Sigmoid colon (tissue), 7 donors: Measurements from ENCODE around the gene ABCA13. TPM values are rescaled to one million over a fixed set of nuclear protein-coding genes. Genes with fewer than 3 reads are reported as not detected.

Experiments
- DNase-seq: peaks from one replicate; pipeline ENCODE4 v3.0.0-alpha.2; 2019
- H3K27ac ChIP-seq, 4 donors: fragments of 200-600 bp; sonication (generic); one replicate each; pipeline ENCODE4 v1.5.1; 2016 to 2019; ENCODE audit warnings: mild to moderate bottlenecking in 1 of 4
- H3K27me3 ChIP-seq, 3 donors: fragments of 200-600 bp; sonication (generic); one replicate each; pipeline ENCODE4 v1.5.1; 2019; ENCODE audit warnings: mild to moderate bottlenecking in 1 of 3
- H3K36me3 ChIP-seq, 4 donors: fragments of 200-600 bp; sonication (generic); one replicate each; pipeline ENCODE4 v1.5.1; 2016 to 2019
- H3K4me1 ChIP-seq, 4 donors: fragments of 200-600 bp; sonication (generic); one replicate each; pipeline ENCODE4 v1.5.1; 2017 to 2019
- H3K4me3 ChIP-seq, 4 donors: fragments of 200-600 bp; sonication (generic); one replicate each; pipeline ENCODE4 v1.5.1; 2017 to 2019; ENCODE audit warnings: mild to moderate bottlenecking in 2 of 4, moderate library complexity in 1 of 4
- H3K9me3 ChIP-seq, 4 donors: fragments of 200-600 bp in 3 of 4; sonication (generic) in 3 of 4; one replicate each; pipeline versions ENCODE4 v1.5.1 to v1.6.1; 2013 to 2019
- CTCF ChIP-seq, 4 experiments: fragments of 450-650 bp in 3 of 4; fragments of 200-600 bp in 1 of 4; IDR thresholded peaks; one replicate each; pipeline ENCODE4 v1.5.1; 2016 to 2019; ENCODE audit warnings: antibody characterized with exemption in 4 of 4, mild to moderate bottlenecking in 3 of 4, moderate library complexity in 2 of 4
- EP300 ChIP-seq, 4 donors: sonication (generic); formaldehyde crosslinking; IDR thresholded peaks; one replicate each; pipeline ENCODE4 v1.6.1; 2017; ENCODE audit warnings: antibody characterized with exemption in 4 of 4
- POLR2A ChIP-seq, 2 donors: fragments of 450-650 bp; IDR thresholded peaks; one replicate each; pipeline ENCODE4 v1.6.1; 2016; ENCODE audit warnings: antibody characterized with exemption in 2 of 2, mild to moderate bottlenecking in 2 of 2, moderate library complexity in 2 of 2
- POLR2AphosphoS5 ChIP-seq, 4 donors: sonication (generic); formaldehyde crosslinking; IDR thresholded peaks; one replicate each; pipeline ENCODE4 v1.6.1; 2017; ENCODE audit warnings: antibody characterized with exemption in 4 of 4
- WGBS, 2 donors: extraction: QIAGEN DNeasy Blood & Tissue Kit; methylation state at CpG; one replicate each; pipeline ENCODE4 v1.1.7; 2013; 5-methylcytosine and 5-hydroxymethylcytosine counted together
- intact Hi-C: fragments of 100-400 bp; cut with DNase I; formaldehyde crosslinking; loops from one replicate; pipeline ENCODE4 v1.15.1; 2023
- polyA plus RNA-seq, 3 donors: library from polyadenylated mRNA; stranded (reverse); fragments of 200-250 nt; gene quantifications; one replicate each; pipeline ENCODE4 v1.2.3, GENCODE V29; 2013
- total RNA-seq, 4 donors: library from RNA; depleted of rRNA; stranded (reverse); fragments of >200 nt; gene quantifications; one replicate each; pipeline ENCODE4 v1.1.0, GENCODE V29; 2016
- donor health status: healthy with polysubstance abuse.
- donor health status: Bipolar disorder and iron deficiency.
- donor health status: healthy.

Gene ABCA13
- total and polyA plus RNA-seq, 7 donors = under 0.01 to 0.71 (median 0.14) TPM; not detected in 2

GRCh38 chr7:48427671-48428070, 256.4 kb downstream of the ABCA13 start:
- H3K27ac ChIP-seq = no peak overlapping the region
- no peak for DNase-seq
- no peaks in the 10 kb centered on the region for H3K4me1 ChIP-seq
- H3K4me3 ChIP-seq = no peak overlapping the region
- TF ChIP-seq POLR2AphosphoS5 (IDR thresholded peaks at IDR 0.05) (no peak), CTCF (IDR thresholded peaks at IDR 0.05) (no peak), POLR2A (IDR thresholded peaks at IDR 0.05) (no peak), EP300 (IDR thresholded peaks at IDR 0.05) (no peak)
- intact Hi-C loops = no loop called here
- H3K36me3 ChIP-seq = no peaks in the 10 kb centered on the region
- 75 to 82% methylated on average over 5 of the region's 5 CpGs for WGBS, 2 donors
- H3K9me3 ChIP-seq = no peaks in the 10 kb centered on the region
- no peaks in the 10 kb centered on the region for H3K27me3 ChIP-seq

GRCh38 chr7:48428091-48428684, 256.9 kb downstream of the ABCA13 start:
- intact Hi-C loops = no loop called here
- TF ChIP-seq POLR2A (IDR thresholded peaks at IDR 0.05) (no peak), POLR2AphosphoS5 (IDR thresholded peaks at IDR 0.05) (no peak), EP300 (IDR thresholded peaks at IDR 0.05) (no peak)
- Histone ChIP-seq H3K27me3 (no peaks in the 10 kb centered on the region), H3K27ac (no peak overlapping the region), H3K9me3 (no peaks in the 10 kb centered on the region), H3K4me1 (no peaks in the 10 kb centered on the region), H3K36me3 (no peaks in the 10 kb centered on the region), H3K4me3 (no peak overlapping the region)
- WGBS, 2 donors = 11 to 60% methylated on average over 3 of the region's 3 CpGs
- DNase-seq = no peak

- no peak overlapping the region for H3K4me3 ChIP-seq
- TF ChIP-seq POLR2AphosphoS5 (IDR thresholded peaks at IDR 0.05) = no peak
- no peak for TF ChIP-seq POLR2A (IDR thresholded peaks at IDR 0.05)
- no peak for TF ChIP-seq CTCF (IDR thresholded peaks at IDR 0.05)
- TF ChIP-seq EP300 (IDR thresholded peaks at IDR 0.05) = no peak
- H3K36me3 ChIP-seq = no peaks in the 10 kb centered on the region
- intact Hi-C loops = no loop called here
- H3K27ac ChIP-seq = no peak overlapping the region
- H3K9me3 ChIP-seq = no peaks in the 10 kb centered on the region
- no peaks in the 10 kb centered on the region for H3K4me1 ChIP-seq
- H3K27me3 ChIP-seq = no peaks in the 10 kb centered on the region
- no peak for DNase-seq
Observed at GRCh38 chr7:48429117-48429516, 257.9 kb downstream of the ABCA13 start.

GRCh38 chr7:48438206-48438605, 266.9 kb downstream of the ABCA13 start:
- intact Hi-C loops = no loop called here
- DNase-seq = no peak
- no peak overlapping the region for H3K27ac ChIP-seq
- H3K4me1 ChIP-seq = no peaks in the 10 kb centered on the region
- no peaks in the 10 kb centered on the region for H3K36me3 ChIP-seq
- H3K4me3 ChIP-seq = no peak overlapping the region
- 6 to 45% methylated on average over 1 of the region's 1 CpG for WGBS, 2 donors
- H3K9me3 ChIP-seq = no peaks in the 10 kb centered on the region
- no peak for TF ChIP-seq POLR2A (IDR thresholded peaks at IDR 0.05)
- TF ChIP-seq POLR2AphosphoS5 (IDR thresholded peaks at IDR 0.05) = no peak
- TF ChIP-seq EP300 (IDR thresholded peaks at IDR 0.05) = no peak
- TF ChIP-seq CTCF (IDR thresholded peaks at IDR 0.05) = no peak
- no peaks in the 10 kb centered on the region for H3K27me3 ChIP-seq

GRCh38 chr7:48441848-48442492, 270.7 kb downstream of the ABCA13 start:
- 85 to 88% methylated on average over 8 of the region's 8 CpGs for WGBS, 2 donors
- Histone ChIP-seq H3K27me3 (no peaks in the 10 kb centered on the region), H3K27ac (no peak overlapping the region), H3K4me3 (no peak overlapping the region), H3K36me3 (no peaks in the 10 kb centered on the region), H3K4me1 (no peaks in the 10 kb centered on the region), H3K9me3 (peaks cover 0 to 5% (median 0%) of the 10 kb centered on the region in 4 donors)
- no peak for DNase-seq
- intact Hi-C loops = no loop called here
- no peak for TF ChIP-seq CTCF (IDR thresholded peaks at IDR 0.05)
- TF ChIP-seq POLR2A (IDR thresholded peaks at IDR 0.05) = no peak
- no peak for TF ChIP-seq EP300 (IDR thresholded peaks at IDR 0.05)
- no peak for TF ChIP-seq POLR2AphosphoS5 (IDR thresholded peaks at IDR 0.05)
